ENCODE results near the gene SNED1. TPM values are rescaled to one million over a fixed set of nuclear protein-coding genes. Genes with fewer than 3 reads are reported as not detected.

Gene SNED1
- total and polyA plus RNA-seq, 9 of the 15 experiments (the other 6 are each of a cell fraction or from before 2014, with no cell fraction given): 0.03 to 0.07 (median 0.05) TPM; not detected in 5

- Histone ChIP-seq H4K20me1 (replicated peaks; ENCODE audit: control insufficient read depth, insufficient read depth, low read length) (no peaks in the 10 kb centered on the region), H3K9ac (ENCODE audit: insufficient read depth in 1 of 2, low read depth in 2 of 2, low read length in 2 of 2) (no peak overlapping the region), H3K27me3 (ENCODE audit: control insufficient read depth in 2 of 2, insufficient read depth in 2 of 2, low read length in 2 of 2) (peaks cover 0 to 45% of the 10 kb centered on the region in 2 experiments; a peak in 2 of 5 replicates), H2AFZ (ENCODE audit: low read depth, low read length) (no peak overlapping the region), H3K4me1 (replicated peaks in 1 of 2; ENCODE audit: control insufficient read depth in 2 of 2, insufficient read depth in 2 of 2, low read length in 2 of 2) (peaks cover 0 to 13% of the 10 kb centered on the region in 2 experiments; a peak in 1 of 5 replicates), H3K36me3 (ENCODE audit: control insufficient read depth, insufficient read depth, low read length) (no peaks in the 10 kb centered on the region), H3K4me3 (no peak overlapping the region), H3K79me2 (ENCODE audit: control insufficient read depth, insufficient read depth, low read length) (no peaks in the 10 kb centered on the region), H3K9me3 (replicated peaks; ENCODE audit: control insufficient read depth, insufficient read depth, low read depth, low read length) (no peaks in the 10 kb centered on the region), H3K27ac (ENCODE audit: extremely low read depth, low read depth, low read length) (no peak overlapping the region), H3K4me2 (ENCODE audit: insufficient read depth, low read length) (no peak overlapping the region), H3K9me1 (ENCODE audit: control insufficient read depth, insufficient read depth, low read length) (no peaks in the 10 kb centered on the region)
- ChIA-PET POLR2A (no interaction called here), CTCF (ENCODE audit: low intra/inter-chr PET ratio) (no interaction called here)
- no TSS peak for BruUV-seq (replicated peaks)
- intact Hi-C loops (cut with micrococcal nuclease) (no loop called here), in situ Hi-C loops (cut with MboI) (no loop called here)
- FAIRE-seq (no peak), DNase-seq (ENCODE audit: extremely low read depth in 1 of 4, low spot score in 3 of 4) (no peak), ATAC-seq (no peak)
- 40% methylated on average over 17 of the region's 27 CpGs for WGBS (ENCODE audit: insufficient coverage, low coverage, missing lambda C conversion rate)
- TF ChIP-seq NUFIP1 (IDR thresholded peaks at IDR 0.05; ENCODE audit: partially characterized antibody): no peak
- TF ChIP-seq SMAD2 (IDR thresholded peaks at IDR 0.05; ENCODE audit: low read depth, low read length): no peak
- no peak for TF ChIP-seq ZNF561 (CRISPR knock-in tag; conservative IDR thresholded peaks at IDR 0.05)
- TF ChIP-seq HBP1 (CRISPR knock-in tag; IDR thresholded peaks at IDR 0.05): no peak
- no peak for TF ChIP-seq NCOR1 (IDR thresholded peaks at IDR 0.05)
- no peak for TF ChIP-seq ESRRA (IDR thresholded peaks at IDR 0.05; ENCODE audit: borderline replicate concordance, low read depth)
- no peak for TF ChIP-seq ZBTB33 (CRISPR knock-in tag; IDR thresholded peaks at IDR 0.05)
- TF ChIP-seq RUNX1 (IDR thresholded peaks at IDR 0.05; ENCODE audit: low read depth): no peak
- TF ChIP-seq, protein P1, sequence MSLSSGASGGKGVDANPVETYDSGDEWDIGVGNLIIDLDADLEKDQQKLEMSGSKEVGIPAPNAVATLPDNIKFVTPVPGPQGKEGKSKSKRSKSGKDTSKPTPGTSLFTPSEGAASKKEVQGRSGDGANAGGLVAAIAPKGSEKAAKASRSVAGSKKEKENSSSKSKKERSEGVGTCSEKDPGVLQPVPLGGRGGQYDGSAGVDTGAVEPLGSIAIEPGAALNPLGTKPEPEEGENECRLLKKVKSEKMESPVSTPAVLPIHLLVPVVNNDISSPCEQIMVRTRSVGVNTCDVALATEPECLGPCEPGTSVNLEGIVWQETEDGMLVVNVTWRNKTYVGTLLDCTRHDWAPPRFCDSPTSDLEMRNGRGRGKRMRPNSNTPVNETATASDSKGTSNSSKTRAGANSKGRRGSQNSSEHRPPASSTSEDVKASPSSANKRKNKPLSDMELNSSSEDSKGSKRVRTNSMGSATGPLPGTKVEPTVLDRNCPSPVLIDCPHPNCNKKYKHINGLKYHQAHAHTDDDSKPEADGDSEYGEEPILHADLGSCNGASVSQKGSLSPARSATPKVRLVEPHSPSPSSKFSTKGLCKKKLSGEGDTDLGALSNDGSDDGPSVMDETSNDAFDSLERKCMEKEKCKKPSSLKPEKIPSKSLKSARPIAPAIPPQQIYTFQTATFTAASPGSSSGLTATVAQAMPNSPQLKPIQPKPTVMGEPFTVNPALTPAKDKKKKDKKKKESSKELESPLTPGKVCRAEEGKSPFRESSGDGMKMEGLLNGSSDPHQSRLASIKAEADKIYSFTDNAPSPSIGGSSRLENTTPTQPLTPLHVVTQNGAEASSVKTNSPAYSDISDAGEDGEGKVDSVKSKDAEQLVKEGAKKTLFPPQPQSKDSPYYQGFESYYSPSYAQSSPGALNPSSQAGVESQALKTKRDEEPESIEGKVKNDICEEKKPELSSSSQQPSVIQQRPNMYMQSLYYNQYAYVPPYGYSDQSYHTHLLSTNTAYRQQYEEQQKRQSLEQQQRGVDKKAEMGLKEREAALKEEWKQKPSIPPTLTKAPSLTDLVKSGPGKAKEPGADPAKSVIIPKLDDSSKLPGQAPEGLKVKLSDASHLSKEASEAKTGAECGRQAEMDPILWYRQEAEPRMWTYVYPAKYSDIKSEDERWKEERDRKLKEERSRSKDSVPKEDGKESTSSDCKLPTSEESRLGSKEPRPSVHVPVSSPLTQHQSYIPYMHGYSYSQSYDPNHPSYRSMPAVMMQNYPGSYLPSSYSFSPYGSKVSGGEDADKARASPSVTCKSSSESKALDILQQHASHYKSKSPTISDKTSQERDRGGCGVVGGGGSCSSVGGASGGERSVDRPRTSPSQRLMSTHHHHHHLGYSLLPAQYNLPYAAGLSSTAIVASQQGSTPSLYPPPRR (CRISPR knock-in tag; IDR thresholded peaks at IDR 0.05; ENCODE audit: borderline replicate concordance): no peak
Observed at GRCh38 chr2:240960971-240961876, 37.2 kb upstream of the SNED1 start.
